ENCODE data around the gene LBP.

DNA sequence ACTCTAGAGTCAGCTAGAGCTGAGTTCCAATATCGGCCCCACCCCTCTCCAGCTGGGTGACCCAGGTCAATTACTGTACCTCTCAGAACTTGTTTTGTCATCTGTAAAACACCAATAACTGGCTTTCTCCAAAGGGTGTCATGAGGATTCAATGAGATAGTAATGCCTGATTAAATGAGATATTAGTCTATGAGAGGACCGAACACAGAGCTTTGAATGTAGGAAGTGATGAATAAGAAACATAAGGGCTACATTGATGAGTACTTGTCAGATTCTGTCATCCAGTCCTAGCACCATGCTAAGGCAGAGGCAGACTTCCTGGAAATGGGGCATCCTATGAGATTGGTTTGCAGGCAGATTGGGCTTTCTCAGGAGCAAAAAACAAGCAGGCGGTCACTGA, 22.1 kb upstream of the LBP start:
- no peak for TF ChIP-seq CTCF (IDR thresholded peaks at IDR 0.05 in 8 of 11, conservative IDR thresholded peaks at IDR 0.05 in 3 of 11)
- TF ChIP-seq POLR2AphosphoS5 (IDR thresholded peaks at IDR 0.05): no peak

Measured in spleen (tissue), 7 donors.